DOHH2 (cell line): ENCODE data around the gene MXRA5.
"Not testable (repeated sequence)": the region's sequence is repeated elsewhere in the genome, so short reads cannot be mapped to it uniquely, and the experiment has no call there.

Experiments
- H3F3A ChIP-seq: fragments of 200-600 bp; sonication (generic), shearing (Covaris generic); 2 replicates; pipeline ENCODE4 v1.6.0; 2016; ENCODE audit warnings: antibody characterized with exemption, mild to moderate bottlenecking; ENCODE audit not compliant: control insufficient read depth, insufficient read depth
- H3K27ac ChIP-seq: fragments of 200-600 bp; sonication (generic); 2 replicates; pipeline ENCODE4 v1.5.1; 2014; ENCODE audit warnings: low read depth, mild to moderate bottlenecking, low read length, moderate library complexity
- H3K27me3 ChIP-seq: fragments of 200-600 bp; sonication (generic); 2 replicates; pipeline ENCODE4 v1.6.1; 2014; ENCODE audit warnings: mild to moderate bottlenecking, low read length, mixed read lengths; ENCODE audit not compliant: control insufficient read depth
- H3K36me3 ChIP-seq: fragments of 200-600 bp; sonication (generic); 2 replicates; pipeline ENCODE4 v1.6.1; 2014; ENCODE audit warnings: mild to moderate bottlenecking, low read length, moderate library complexity, mixed read lengths; ENCODE audit not compliant: control insufficient read depth
- H3K4me1 ChIP-seq: fragments of 200-600 bp; sonication (generic); 2 replicates; pipeline ENCODE4 v1.6.1; 2014; ENCODE audit warnings: mild to moderate bottlenecking, low read length, mixed read lengths; ENCODE audit not compliant: control insufficient read depth
- H3K4me2 ChIP-seq: fragments of 200-600 bp; sonication (generic); 2 replicates; pipeline ENCODE4 v1.6.0; 2014; ENCODE audit warnings: mild to moderate bottlenecking, low read length, moderate library complexity
- H3K4me3 ChIP-seq: fragments of 200-600 bp; sonication (generic); 2 replicates; pipeline ENCODE4 v1.5.1; 2014; ENCODE audit warnings: mild to moderate bottlenecking, low read length, mixed read lengths
- H3K79me2 ChIP-seq: fragments of 200-600 bp; sonication (generic); 2 replicates; pipeline ENCODE4 v1.6.1; 2014; ENCODE audit warnings: mild to moderate bottlenecking, low read length, mixed read lengths; ENCODE audit not compliant: control insufficient read depth
- H3K9me2 ChIP-seq: fragments of 200-600 bp; sonication (generic); replicated peaks from 2 replicates; pipeline ENCODE4 v1.6.1; 2014; ENCODE audit warnings: mild to moderate bottlenecking, low read length, mixed read lengths; ENCODE audit not compliant: control insufficient read depth
- H3K9me3 ChIP-seq: fragments of 200-600 bp; sonication (generic); 2 replicates; pipeline ENCODE4 v1.6.1; 2014; ENCODE audit warnings: antibody characterized with exemption, low read length, mixed read lengths; ENCODE audit not compliant: control insufficient read depth, insufficient read depth
- H4K20me1 ChIP-seq: fragments of 200-600 bp; sonication (generic); 2 replicates; pipeline ENCODE4 v1.6.0; 2014; ENCODE audit warnings: low read depth, mild to moderate bottlenecking, antibody characterized with exemption, low read length, moderate library complexity; ENCODE audit not compliant: control insufficient read depth, insufficient read depth
- EZH2phosphoT487 ChIP-seq: fragments of 200-600 bp; sonication (generic); IDR thresholded peaks from 2 replicates; pipeline ENCODE4 v1.6.1; 2017; ENCODE audit warnings: borderline replicate concordance, mild to moderate bottlenecking, antibody characterized with exemption, low read length, moderate library complexity, mixed read lengths
- TF ChIP-seq, protein P1 (sequence below): fragments of 200-600 bp; sonication (generic); IDR thresholded peaks from one replicate; pipeline ENCODE4 v1.5.1; 2014; ENCODE audit warnings: antibody characterized with exemption, mild to moderate bottlenecking, low read depth, low read length; ENCODE audit not compliant: poor library complexity, severe bottlenecking

The MXRA5 gene

DNA sequence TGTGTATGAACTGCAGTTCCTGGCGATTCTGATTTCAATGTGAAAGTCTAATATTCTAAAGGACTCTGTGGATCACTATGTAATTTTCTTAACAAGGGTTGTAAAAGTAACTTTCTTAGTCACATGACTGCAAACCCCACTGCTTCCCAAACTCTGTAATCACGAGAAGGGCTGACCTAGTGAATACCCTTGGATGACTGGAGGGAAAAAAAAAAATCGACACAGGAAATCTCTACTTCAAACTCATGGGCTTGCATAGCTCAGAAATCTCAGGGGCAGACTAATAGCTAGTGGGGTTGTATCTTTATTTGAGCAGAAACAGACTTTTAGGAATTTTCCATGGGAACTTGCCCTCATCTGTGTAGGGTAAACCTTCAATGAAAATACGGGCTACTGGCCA is 4.8 kb upstream of the MXRA5 start:
- Histone ChIP-seq H3K9me2 (no peaks in the 10 kb centered on the region), H4K20me1 (no peaks in the 10 kb centered on the region), H3K9me3 (no peaks in the 10 kb centered on the region), H3K4me1 (no peaks in the 10 kb centered on the region), H3K4me3 (no peak overlapping the region), H3K27me3 (no peaks in the 10 kb centered on the region), H3F3A (no peaks in the 10 kb centered on the region), H3K36me3 (no peaks in the 10 kb centered on the region), H3K27ac (no peak overlapping the region), H3K4me2 (no peak overlapping the region), H3K79me2 (no peaks in the 10 kb centered on the region)
- TF ChIP-seq, protein P1, sequence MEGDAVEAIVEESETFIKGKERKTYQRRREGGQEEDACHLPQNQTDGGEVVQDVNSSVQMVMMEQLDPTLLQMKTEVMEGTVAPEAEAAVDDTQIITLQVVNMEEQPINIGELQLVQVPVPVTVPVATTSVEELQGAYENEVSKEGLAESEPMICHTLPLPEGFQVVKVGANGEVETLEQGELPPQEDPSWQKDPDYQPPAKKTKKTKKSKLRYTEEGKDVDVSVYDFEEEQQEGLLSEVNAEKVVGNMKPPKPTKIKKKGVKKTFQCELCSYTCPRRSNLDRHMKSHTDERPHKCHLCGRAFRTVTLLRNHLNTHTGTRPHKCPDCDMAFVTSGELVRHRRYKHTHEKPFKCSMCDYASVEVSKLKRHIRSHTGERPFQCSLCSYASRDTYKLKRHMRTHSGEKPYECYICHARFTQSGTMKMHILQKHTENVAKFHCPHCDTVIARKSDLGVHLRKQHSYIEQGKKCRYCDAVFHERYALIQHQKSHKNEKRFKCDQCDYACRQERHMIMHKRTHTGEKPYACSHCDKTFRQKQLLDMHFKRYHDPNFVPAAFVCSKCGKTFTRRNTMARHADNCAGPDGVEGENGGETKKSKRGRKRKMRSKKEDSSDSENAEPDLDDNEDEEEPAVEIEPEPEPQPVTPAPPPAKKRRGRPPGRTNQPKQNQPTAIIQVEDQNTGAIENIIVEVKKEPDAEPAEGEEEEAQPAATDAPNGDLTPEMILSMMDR: no peak
- no peak for TF ChIP-seq EZH2phosphoT487

DNA sequence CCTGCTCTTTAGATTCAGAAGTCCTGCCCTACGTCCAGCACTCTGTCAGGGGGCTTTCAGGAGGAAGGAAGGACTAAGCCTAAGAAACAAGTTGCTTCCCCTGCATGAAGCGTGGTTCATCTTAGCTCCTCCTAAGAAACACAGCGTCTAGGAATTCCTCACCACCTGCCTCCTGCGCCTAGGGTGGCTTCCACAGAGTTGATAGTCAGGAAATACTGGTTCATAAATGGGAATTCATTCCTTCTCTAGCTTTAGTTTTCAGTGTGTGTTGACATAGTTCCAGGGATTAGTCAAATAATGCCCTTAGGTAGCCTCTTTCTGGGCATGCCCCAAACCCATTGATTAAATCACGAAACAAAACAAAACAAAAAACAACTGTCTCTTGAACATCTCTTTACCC is 1.7 kb upstream of the MXRA5 start:
- Histone ChIP-seq H3K4me3 (no peak overlapping the region), H3K9me3 (no peaks in the 10 kb centered on the region), H3K4me2 (no peak overlapping the region), H3K79me2 (no peaks in the 10 kb centered on the region), H3K9me2 (no peaks in the 10 kb centered on the region), H3K4me1 (no peaks in the 10 kb centered on the region), H3K27me3 (no peaks in the 10 kb centered on the region), H3K27ac (no peak overlapping the region), H4K20me1 (no peaks in the 10 kb centered on the region), H3K36me3 (no peaks in the 10 kb centered on the region), H3F3A (no peaks in the 10 kb centered on the region)
- TF ChIP-seq, protein P1: no peak
- TF ChIP-seq EZH2phosphoT487: no peak

DNA sequence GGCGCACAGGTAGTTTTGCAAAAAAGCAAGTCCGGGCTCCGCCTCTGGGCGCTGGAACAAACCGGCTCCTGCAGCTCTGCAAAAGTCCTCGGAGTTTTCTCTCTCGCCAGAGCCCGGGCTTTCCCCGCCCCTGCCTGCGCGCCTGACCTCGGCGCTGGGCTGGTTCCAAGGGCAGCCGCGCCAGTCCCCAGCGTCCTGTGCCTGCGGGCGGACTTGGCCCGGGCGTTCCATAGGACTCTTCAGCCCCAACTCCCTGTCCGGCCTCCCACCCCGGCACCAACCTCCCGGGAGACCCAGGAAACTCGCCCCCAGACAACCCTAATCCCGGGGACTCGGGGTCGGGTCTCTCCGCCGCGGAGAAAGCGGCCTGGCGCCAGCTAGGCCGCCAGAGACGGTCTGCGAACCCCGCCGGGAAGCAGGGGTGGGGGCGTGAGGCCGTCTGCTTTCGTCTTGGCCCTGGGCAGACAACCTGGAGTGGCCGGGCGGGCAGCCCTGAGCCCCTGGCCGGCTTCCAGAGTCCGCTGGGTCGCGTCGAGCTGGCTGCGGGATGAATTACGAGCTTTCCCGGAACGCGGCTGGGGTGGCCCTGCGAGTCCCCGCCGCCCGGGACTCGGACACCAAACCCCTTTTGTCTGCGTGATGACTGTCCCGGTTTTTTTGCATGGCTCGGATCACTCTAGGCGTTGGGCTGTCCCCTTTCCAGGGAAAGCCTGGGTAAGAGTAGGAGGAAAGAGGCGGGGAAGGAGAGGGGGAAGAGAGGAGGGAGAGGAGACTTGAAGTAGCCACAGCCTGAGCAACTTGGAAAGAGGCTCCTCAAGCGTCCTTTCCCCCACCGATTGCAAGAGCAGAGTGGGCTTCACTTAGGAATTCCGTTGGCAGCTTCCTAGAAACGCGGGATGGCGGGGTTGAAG is 916 bp downstream of the MXRA5 start:
- H3K9me2 ChIP-seq: no peaks in the 10 kb centered on the region
- H4K20me1 ChIP-seq: no peaks in the 10 kb centered on the region
- no peaks in the 10 kb centered on the region for H3K36me3 ChIP-seq
- no peak overlapping the region for H3K27ac ChIP-seq
- H3K79me2 ChIP-seq: no peaks in the 10 kb centered on the region
- TF ChIP-seq EZH2phosphoT487: no peak
- TF ChIP-seq, protein P1: no peak
- H3K27me3 ChIP-seq: no peaks in the 10 kb centered on the region
- H3K4me2 ChIP-seq: no peak overlapping the region
- H3K9me3 ChIP-seq: no peaks in the 10 kb centered on the region
- no peaks in the 10 kb centered on the region for H3K4me1 ChIP-seq
- H3K4me3 ChIP-seq: no peak overlapping the region
- no peaks in the 10 kb centered on the region for H3F3A ChIP-seq

DNA sequence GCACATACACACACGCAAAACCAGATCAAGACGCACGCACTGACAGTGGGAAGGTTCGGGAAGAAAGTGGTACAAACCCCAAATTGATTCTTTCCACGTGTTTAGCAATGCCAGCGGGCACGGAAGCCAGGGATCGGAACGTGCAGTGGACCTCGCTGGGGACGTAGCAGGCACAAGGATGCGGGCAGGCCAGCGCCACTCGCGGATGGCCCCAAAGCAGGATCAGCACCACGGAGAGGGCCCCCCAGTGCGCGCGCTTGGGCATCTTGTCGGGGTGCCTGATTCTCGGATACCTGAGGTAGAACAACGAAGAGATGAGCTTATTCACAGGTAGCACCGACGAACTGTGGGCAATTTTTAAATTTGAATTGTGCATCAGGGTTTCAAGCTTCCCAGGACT is 2.9 kb downstream of the MXRA5 start:
- H3K27me3 ChIP-seq, H3K4me3 ChIP-seq, H3K4me1 ChIP-seq, H3K9me2 ChIP-seq, H4K20me1 ChIP-seq, H3K4me2 ChIP-seq, H3K79me2 ChIP-seq, H3K9me3 ChIP-seq, H3K27ac ChIP-seq, H3F3A ChIP-seq, H3K36me3 ChIP-seq: not testable (repeated sequence)
